ENCODE data around the gene DCLK3. TPM values are rescaled to one million over a fixed set of nuclear protein-coding genes. Genes with fewer than 3 reads are reported as not detected.
A peak's percentile ranks its signal among the peaks of the same experiment; 100 is the strongest.

DCLK3 gene
- total RNA-seq, 1 experiment from 2014 or later = not detected

- Histone ChIP-seq H3K4me1 (ENCODE audit: control insufficient read depth, insufficient read depth, low read length) (no peaks in the 10 kb centered on the region), H3K4me3 (ENCODE audit: low read depth in 2 of 2, low read length in 2 of 2) (no peak overlapping the region), H3K36me3 (ENCODE audit: control insufficient read depth, insufficient read depth, low read length) (no peaks in the 10 kb centered on the region), H3K27ac (ENCODE audit: low read length) (no peak overlapping the region), H3K27me3 (ENCODE audit: control insufficient read depth, insufficient read depth, low read length) (no peaks in the 10 kb centered on the region), H3K9me3 (ENCODE audit: control insufficient read depth, insufficient read depth, low read depth, low read length) (no peaks in the 10 kb centered on the region)
- POLR2A ChIA-PET = no interaction called here
- intact Hi-C loops (cut with micrococcal nuclease; ENCODE audit: unreplicated experiment) = no loop called here
- DNase-seq (ENCODE audit: low read depth, low spot score) (no peak), ATAC-seq (no peak)
- in situ Hi-C loops (cut with HindIII; ENCODE audit: low pct_unique_long_range_greater_than_20kb, low sequenced_read_pairs) = no loop called here
- TF ChIP-seq TCF7L2 (IDR thresholded peaks at IDR 0.05; ENCODE audit: low read depth, low read length) = no peak
- TF ChIP-seq SIN3A (IDR thresholded peaks at IDR 0.05; ENCODE audit: borderline replicate concordance, insufficient read depth, low read depth, low read length) = no peak
- no peak for TF ChIP-seq POLR2AphosphoS5 (IDR thresholded peaks at IDR 0.05; ENCODE audit: low read depth, low read length)
- TF ChIP-seq CTCF (IDR thresholded peaks at IDR 0.05) = no peak
- no peak for TF ChIP-seq REST (IDR thresholded peaks at IDR 0.05; ENCODE audit: insufficient read depth in 1 of 2, low read depth in 2 of 2, low read length in 1 of 2)
- BruUV-seq (replicated peaks) = no TSS peak
- CTCF ChIA-PET = no interaction called here
These were observed 60.1 kb downstream of the DCLK3 start for GRCh38 chr3:36704280-36704679.

GRCh38 chr3:36701249-36701572 is 63.1 kb downstream of the DCLK3 start:
- Histone ChIP-seq H3K36me3 (ENCODE audit: control insufficient read depth, insufficient read depth, low read length) (no peaks in the 10 kb centered on the region), H3K4me3 (ENCODE audit: low read depth in 2 of 2, low read length in 2 of 2) (no peak overlapping the region), H3K27ac (ENCODE audit: low read length) (no peak overlapping the region), H3K9me3 (ENCODE audit: control insufficient read depth, insufficient read depth, low read depth, low read length) (no peaks in the 10 kb centered on the region), H3K4me1 (ENCODE audit: control insufficient read depth, insufficient read depth, low read length) (no peaks in the 10 kb centered on the region), H3K27me3 (ENCODE audit: control insufficient read depth, insufficient read depth, low read length) (no peaks in the 10 kb centered on the region)
- TF ChIP-seq CTCF (IDR thresholded peaks at IDR 0.05) (peak; percentile 46), REST (IDR thresholded peaks at IDR 0.05; ENCODE audit: insufficient read depth in 1 of 2, low read depth in 2 of 2, low read length in 1 of 2) (no peak), POLR2AphosphoS5 (IDR thresholded peaks at IDR 0.05; ENCODE audit: low read depth, low read length) (no peak)
- CTCF ChIA-PET = interaction anchor here (0.6 kb wide), 1 partner anchor 738 kb away, joined by 3 read pairs; no protein-coding TSS in a partner anchor
- intact Hi-C loops (cut with micrococcal nuclease; ENCODE audit: unreplicated experiment) (loop anchor here (1.0 kb wide), 1 partner anchor 577 kb away; no protein-coding TSS in a partner anchor), in situ Hi-C loops (cut with HindIII; ENCODE audit: low pct_unique_long_range_greater_than_20kb, low sequenced_read_pairs) (no loop called here)
- ATAC-seq (no peak), DNase-seq (ENCODE audit: low read depth, low spot score) (no peak)
- POLR2A ChIA-PET = no interaction called here
- no TSS peak for BruUV-seq (replicated peaks)
